IPS-NIHi11 (cell line): ENCODE measurements around the gene VPS39.

Source experiments
- DNase-seq: peaks from one replicate; pipeline ENCODE4 v3.0.0; 2012; ENCODE audit warnings: mixed read lengths, low spot score

The VPS39 gene

DNA sequence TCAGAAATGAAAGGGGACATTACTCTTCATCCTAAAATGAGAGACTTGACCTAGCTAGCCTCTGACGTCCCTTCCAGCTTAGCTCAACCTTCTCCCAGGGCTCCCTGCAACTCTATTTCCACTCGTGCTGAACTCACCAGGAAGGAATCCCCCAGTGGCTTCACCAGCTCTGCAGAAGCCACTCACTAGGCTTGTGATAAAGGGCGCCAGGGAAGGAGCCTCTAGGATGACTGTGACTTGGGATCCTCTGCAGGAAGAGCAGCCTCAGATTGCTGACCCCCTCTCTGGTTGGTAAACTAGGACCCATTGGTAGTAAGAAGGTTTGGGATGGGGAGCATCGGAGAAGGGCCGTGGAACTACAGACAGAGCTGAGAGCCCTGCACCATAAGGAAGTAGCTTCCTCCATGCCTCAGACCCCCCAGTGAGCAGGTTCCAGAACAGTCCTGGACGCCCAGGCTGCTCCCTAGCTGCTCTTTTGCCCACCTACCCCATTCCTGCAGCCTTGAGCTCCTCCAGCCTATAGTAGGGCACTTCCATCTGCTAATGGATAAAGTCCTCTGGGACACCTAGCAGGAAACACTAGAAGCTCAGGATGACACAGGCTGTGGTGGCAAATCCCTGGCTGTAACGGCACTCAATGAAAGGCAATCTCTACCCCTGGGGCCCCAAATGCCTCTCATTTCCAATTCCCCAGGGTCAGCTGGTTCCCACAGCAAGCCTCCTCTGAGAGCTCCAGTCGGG is 77.7 kb downstream of the VPS39 start:
- DNase-seq = no peak

DNA sequence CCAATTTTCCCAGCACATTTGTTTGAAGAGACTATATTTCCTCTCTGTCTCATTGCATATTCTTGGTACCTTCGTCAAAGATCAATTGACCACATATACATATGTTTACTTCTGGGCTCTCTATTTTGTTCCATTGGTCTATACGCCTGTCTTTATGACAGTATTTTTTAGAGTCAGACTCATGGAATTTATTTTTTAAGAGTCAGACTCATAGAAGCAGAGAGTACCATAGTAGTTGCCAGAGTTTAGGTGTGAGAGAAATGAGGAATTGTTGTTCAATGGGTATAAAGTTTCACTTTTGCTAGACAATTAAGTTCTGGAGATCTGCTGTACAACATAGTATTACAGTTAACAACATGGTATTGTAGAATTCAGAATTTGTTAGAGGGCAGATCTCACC is 78.7 kb downstream of the VPS39 start:
- no peak for DNase-seq

DNA sequence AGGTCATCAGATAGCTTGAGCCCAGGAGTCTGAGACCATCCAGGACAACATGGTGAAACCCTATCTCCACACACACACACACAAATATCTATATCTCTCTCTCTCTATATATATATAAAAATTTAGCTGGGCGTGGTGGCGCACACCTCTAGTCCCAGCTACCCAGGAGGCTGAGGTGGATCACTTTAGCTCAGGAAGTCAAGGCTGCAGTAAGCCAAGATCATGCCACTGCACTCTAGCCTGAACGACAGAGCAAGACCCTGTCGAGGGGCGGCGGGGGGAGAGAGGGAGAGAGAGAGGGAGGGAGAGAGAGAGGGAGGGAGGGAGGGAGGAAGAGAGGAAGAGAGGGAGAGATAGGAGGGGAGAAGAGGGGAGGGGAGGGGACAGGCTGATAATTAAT is 79.6 kb downstream of the VPS39 start:
- no peak for DNase-seq

DNA sequence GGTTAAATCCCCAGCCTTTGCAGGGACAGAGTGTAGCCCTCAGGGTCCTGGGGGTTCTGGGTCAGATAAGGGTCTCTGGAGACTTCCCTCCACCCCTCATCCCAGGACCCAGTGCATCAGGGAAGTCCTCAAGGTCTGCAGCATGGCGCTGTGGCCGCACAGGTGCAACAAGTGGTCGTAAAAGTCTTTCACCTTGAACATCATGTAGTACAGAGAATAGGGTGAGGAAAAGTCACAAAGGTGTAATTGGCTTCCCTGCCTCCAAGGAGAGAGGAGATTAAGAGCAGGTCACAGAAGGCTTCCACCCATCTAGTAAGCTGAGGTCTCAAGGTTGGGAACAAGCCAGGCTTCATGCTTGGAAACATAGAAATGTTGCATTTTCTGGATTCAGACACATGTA is 84.6 kb downstream of the VPS39 start:
- DNase-seq = no peak

DNA sequence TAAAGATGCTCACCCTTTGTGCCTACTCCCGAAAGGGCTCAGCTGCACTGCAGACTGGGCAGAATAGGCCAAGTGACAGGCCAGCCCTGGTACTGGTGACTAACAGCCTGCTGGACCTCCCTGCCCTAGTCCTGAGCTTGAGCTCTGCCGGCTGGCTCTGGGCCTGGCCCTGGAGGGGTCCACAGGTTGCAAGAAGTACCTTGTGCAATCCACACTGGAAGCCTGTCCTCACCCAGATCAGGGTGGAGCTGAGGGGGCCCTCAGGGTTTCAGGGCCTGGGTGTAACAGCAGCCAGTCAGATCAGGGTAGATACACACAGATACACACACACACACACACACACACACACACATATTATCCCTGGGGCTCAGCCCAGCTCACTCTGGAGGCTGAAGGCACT is 86.4 kb downstream of the VPS39 start:
- DNase-seq = no peak

DNA sequence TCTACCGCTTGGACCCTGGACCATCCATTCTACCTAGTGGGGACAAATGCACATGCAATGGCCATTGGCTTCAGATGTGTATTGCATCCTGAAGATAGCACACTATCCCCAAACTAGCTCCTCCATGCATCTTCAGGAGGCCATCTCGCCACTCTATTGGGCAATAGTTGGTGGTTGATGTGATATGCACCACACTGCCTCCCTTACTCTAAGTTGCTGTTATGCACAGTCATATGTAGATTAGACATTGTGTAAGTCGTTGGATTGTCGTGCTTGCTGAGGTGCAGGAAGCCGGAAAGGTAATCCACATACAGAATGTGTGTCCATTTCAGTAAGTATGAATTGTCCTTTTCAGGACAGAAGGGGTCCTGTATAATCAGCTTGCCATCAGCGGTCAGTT is 87.1 kb downstream of the VPS39 start:
- no peak for DNase-seq

DNA sequence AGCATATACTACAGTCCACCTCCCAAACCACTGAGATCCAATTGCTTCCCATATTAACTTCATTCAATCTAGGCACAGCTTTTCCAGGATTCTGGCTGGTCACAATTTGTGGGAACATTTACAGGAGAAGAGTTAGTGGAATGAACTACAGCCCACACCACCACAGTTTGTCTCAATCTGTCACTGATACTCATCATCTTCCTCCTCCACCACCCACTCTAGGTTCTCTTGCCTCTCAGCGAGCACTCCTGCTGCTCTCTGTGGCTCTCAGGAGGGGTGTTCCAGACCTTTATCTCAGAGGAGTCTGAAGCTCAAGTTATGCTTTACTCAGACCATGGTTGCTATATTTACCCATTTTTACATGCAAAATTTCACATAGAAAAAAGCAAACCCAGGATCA is 87.8 kb downstream of the VPS39 start:
- no peak for DNase-seq

DNA sequence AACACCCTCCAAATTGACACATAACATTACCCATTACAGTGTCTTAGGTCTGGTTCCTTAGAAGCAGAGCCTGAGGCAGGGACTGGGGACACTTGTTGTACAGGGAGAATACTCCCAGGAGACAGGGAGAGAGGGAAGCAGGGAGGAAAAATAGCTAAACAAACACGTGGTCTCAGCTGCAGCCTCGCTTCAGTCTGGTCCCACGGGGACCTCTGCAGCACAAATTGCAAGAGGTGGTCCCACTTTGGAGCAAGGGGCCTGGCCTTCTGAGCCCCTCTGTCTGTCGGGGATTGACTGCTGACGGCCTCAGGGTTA is 88.7 kb downstream of the VPS39 start:
- DNase-seq = no peak

DNA sequence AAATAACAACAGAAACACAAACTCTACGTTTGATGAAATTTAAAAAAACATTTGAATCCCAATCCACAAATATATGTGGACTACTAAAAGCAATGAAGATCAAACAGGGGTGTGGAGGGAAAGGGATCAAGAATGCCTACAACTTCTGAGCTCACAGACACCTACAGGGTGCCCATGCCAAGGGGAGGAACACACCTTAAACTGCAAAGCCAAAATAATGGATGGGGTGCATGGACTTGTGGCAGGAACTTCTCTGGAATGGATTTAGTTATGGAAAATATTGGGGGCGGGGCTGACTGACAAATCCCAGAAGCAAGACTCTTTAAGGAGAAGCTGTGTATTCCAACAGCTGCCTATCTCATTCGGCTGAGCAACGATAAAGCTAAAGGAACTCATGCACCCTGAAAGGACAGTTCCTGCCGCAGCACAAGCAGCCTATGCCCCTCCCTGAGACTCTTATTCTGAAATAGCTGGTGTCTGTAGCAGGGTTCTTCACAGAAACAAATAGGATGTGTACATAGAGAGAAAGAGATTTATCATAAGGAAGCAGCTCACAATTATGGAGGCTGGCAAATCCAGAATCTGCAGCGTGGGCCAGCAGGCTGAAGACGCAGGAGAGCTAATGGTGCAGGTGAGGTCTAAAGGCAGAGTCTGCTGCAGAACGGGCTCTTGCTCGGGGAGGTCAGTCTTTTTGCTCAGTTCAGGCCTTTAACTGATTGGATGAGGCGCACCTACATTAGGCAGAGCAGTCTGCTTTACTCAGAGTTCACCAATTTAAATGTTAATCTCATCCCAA is 89.3 kb downstream of the VPS39 start:
- peak; percentile 50 for DNase-seq

DNA sequence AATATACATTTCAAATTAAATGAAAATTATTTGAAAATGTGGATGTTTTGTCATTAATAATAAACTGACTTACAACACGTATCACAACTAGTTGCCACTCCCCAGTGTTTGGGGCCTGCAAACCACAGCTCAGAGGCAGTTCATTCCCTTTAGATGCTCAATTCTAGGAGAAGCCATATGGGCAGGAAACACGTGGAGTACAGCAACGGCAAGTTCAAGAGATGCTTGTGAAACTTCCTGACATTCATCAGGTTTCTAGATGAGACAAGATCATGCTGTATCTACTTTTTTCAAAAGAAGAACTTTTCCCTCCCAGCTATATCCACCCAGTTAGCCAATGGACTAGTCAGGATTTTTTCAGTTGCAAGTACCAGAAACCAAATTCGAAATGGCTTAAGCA is 96.2 kb downstream of the VPS39 start:
- DNase-seq = no peak

DNA sequence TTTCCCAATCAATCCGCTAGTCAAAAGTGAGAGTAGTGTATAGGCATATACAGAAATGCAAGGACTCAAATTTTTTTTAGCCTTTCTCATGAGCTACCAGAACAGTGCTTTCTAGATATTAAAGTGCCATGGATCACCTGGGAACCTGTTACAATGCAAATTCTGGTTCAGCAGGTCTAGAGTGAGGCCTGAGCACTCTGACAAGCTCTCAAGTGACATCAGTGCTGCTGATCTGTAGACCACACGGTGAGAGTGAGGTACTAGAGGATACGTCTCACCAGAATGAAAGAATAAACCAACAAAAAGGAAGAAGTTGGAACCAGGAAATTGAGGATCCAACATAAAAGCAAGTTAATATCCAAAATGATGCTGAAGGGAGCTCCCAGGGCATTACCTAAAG is 97.7 kb downstream of the VPS39 start:
- no peak for DNase-seq

DNA sequence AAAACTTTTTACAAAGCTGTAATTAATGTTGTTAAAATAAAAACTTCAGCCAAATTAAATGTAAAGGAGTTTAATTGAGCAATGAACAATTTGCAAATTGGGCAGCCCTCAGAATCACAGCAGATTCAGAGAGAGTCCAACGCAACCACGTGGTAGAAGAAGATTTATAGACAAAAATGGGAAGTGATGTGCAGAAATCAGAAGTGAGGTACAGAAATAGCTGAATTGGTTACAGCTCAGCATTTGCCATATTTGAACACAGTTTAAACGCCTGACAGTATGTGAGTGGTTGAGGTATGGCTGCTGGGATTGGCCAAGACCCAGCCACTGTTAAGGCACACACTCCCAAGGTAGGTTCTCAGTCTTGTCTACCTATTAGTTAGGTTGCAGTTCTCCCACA is 99.3 kb downstream of the VPS39 start:
- DNase-seq = no peak
